ENCODE measurements around the gene ST3GAL3. TPM values are rescaled to one million over a fixed set of nuclear protein-coding genes. Genes with fewer than 3 reads are reported as not detected.

The ST3GAL3 gene
- total RNA-seq, 1 donor from 2014 or later = 13.6 TPM

DNA sequence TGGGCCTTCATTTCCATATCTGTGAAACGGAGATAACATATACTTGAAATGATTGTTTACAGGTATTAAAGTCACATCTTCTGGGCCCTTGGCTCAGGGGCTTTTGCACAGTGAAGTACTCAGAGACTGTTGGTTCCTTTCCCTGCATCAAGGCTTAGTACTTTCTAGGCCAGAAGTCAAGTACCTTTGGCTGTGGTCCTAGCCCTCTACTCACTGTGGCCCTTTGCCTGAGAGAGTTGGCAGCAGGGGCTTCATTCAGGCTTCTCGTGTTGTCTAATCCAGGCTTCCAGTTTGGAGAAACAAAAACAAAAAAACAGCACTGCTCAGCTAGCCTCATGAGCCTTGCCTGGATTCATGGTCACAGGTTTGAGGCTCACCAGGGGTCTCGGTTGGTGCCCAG lies 254.4 kb downstream of the ST3GAL3 start:
- H3K79me2 ChIP-seq (ENCODE audit: low read depth) = no peaks in the 10 kb centered on the region
- Mint-ChIP-seq H3K4me3 (no peak overlapping the region), H3K27ac (no peak overlapping the region), H3K4me1 (no peaks in the 10 kb centered on the region), H3K9me3 (no peaks in the 10 kb centered on the region), H3K36me3 (peaks cover 15% of the 10 kb centered on the region), H3K27me3 (ENCODE audit: insufficient read depth, low read depth) (no peaks in the 10 kb centered on the region)
- no peak overlapping the region for H2AFZ ChIP-seq (replicated peaks)
- no peak overlapping the region for H3K4me3 ChIP-seq
- no peak overlapping the region for H3K4me2 ChIP-seq
- H3K9ac ChIP-seq = no peak overlapping the region
- TF ChIP-seq EZH2phosphoT487 (IDR thresholded peaks at IDR 0.05) = no peak
- no peak for TF ChIP-seq CTCF (IDR thresholded peaks at IDR 0.05)
- no peak for TF ChIP-seq EZH2 (IDR thresholded peaks at IDR 0.05)
- H3K4me1 ChIP-seq = no peaks in the 10 kb centered on the region
- H3K27ac ChIP-seq = no peak overlapping the region
- no peaks in the 10 kb centered on the region for H4K20me1 ChIP-seq (ENCODE audit: low read depth)
- H3F3A ChIP-seq (ENCODE audit: low read depth) = no peaks in the 10 kb centered on the region
- no peaks in the 10 kb centered on the region for H3K36me3 ChIP-seq
- H3K9me3 ChIP-seq (ENCODE audit: low read depth) = no peaks in the 10 kb centered on the region
- DNase-seq (ENCODE audit: low spot score) = no peak
- no peaks in the 10 kb centered on the region for H3K27me3 ChIP-seq

DNA sequence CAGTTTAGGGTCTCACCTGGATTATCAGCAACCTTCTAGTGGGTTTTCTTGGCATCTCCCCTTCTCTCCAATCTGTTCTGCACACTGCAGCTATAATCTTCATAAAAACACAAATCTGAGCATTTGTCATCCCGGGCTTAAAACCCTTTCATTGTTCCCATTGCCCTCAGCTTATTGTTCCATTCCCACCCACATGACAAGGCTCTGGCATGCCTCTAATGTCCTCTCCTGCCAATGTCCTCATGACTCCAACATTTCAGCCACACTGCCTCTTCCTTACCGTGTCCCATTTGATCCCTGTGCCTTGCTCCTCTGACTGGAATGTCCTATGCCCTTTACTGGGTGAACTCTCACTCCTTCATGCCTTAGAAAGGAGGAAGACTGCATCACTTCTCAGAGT lies 255.0 kb downstream of the ST3GAL3 start:
- Mint-ChIP-seq H3K27me3 (ENCODE audit: insufficient read depth, low read depth) (no peaks in the 10 kb centered on the region), H3K9me3 (no peaks in the 10 kb centered on the region), H3K36me3 (peaks cover 9% of the 10 kb centered on the region), H3K4me1 (no peaks in the 10 kb centered on the region), H3K4me3 (no peak overlapping the region), H3K27ac (no peak overlapping the region)
- no peak overlapping the region for H3K27ac ChIP-seq
- no peak for DNase-seq (ENCODE audit: low spot score)
- no peaks in the 10 kb centered on the region for H3K27me3 ChIP-seq
- no peak overlapping the region for H3K4me3 ChIP-seq
- H3K9ac ChIP-seq = no peak overlapping the region
- H2AFZ ChIP-seq (replicated peaks) = no peak overlapping the region
- no peaks in the 10 kb centered on the region for H4K20me1 ChIP-seq (ENCODE audit: low read depth)
- no peaks in the 10 kb centered on the region for H3K36me3 ChIP-seq
- H3F3A ChIP-seq (ENCODE audit: low read depth) = no peaks in the 10 kb centered on the region
- no peaks in the 10 kb centered on the region for H3K9me3 ChIP-seq (ENCODE audit: low read depth)
- no peak overlapping the region for H3K4me2 ChIP-seq
- no peaks in the 10 kb centered on the region for H3K79me2 ChIP-seq (ENCODE audit: low read depth)
- H3K4me1 ChIP-seq = no peaks in the 10 kb centered on the region
- TF ChIP-seq CTCF (IDR thresholded peaks at IDR 0.05) = no peak

DNA sequence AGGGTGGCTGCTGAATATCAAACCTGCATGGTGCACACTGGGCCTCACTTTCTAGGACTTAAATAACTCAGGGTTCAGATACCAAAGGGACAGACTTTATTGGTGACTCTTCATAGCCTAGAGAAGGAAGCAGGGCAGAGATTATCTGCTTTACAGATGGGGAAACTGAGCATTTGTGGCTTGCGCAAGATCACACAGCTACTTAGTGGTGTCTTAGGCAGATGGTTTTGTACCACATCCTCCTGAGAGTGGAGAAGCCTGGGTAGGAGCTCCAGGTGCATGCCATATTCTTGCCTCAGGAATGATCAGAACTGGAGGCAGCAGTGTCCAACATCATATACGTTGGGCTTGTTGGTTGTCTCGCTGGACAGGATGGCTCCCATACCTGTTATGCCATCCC lies 255.7 kb downstream of the ST3GAL3 start:
- no peaks in the 10 kb centered on the region for H3K79me2 ChIP-seq (ENCODE audit: low read depth)
- no peak overlapping the region for H3K4me3 Mint-ChIP-seq
- no peak for DNase-seq (ENCODE audit: low spot score)
- no peak overlapping the region for H3K4me2 ChIP-seq
- no peak overlapping the region for H3K27ac ChIP-seq
- no peak overlapping the region for H2AFZ ChIP-seq (replicated peaks)
- no peak overlapping the region for H3K27ac Mint-ChIP-seq
- no peaks in the 10 kb centered on the region for H3K36me3 ChIP-seq
- TF ChIP-seq EZH2 (IDR thresholded peaks at IDR 0.05) = no peak
- TF ChIP-seq EZH2phosphoT487 (IDR thresholded peaks at IDR 0.05) = no peak
- no peak for TF ChIP-seq CTCF (IDR thresholded peaks at IDR 0.05)
- H3K27me3 ChIP-seq = no peaks in the 10 kb centered on the region
- H3K4me3 ChIP-seq = no peak overlapping the region
- H3K4me1 ChIP-seq = no peaks in the 10 kb centered on the region
- H3K27me3 Mint-ChIP-seq (ENCODE audit: insufficient read depth, low read depth) = no peaks in the 10 kb centered on the region
- H3K4me1 Mint-ChIP-seq = no peaks in the 10 kb centered on the region
- no peaks in the 10 kb centered on the region for H3K9me3 Mint-ChIP-seq
- no peaks in the 10 kb centered on the region for H3F3A ChIP-seq (ENCODE audit: low read depth)
- H3K9ac ChIP-seq = no peak overlapping the region
- no peaks in the 10 kb centered on the region for H4K20me1 ChIP-seq (ENCODE audit: low read depth)
- H3K9me3 ChIP-seq (ENCODE audit: low read depth) = no peaks in the 10 kb centered on the region
- H3K36me3 Mint-ChIP-seq = peaks cover 12% of the 10 kb centered on the region

DNA sequence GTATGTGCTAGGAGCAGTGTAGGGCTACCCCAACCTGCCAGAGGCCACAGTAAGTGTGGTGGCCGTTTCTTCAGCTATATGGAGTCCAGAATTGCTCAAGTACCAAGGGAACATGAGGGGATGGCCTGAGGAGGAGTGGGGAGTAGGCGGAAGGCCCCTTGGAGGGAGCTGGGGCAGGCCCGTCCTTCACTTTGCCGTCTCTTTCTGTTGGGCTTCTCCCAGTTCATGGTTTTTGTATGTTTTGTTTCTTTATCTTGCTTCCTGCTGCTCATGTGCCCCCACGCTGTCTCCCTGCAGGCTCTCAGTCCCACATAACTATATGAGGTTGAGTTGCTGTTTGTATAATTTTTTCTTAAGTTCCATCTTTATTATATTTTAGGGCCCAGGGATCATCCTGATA lies 256.6 kb downstream of the ST3GAL3 start:
- Mint-ChIP-seq H3K4me3 (no peak overlapping the region), H3K36me3 (peaks cover 12% of the 10 kb centered on the region), H3K27ac (no peak overlapping the region), H3K9me3 (no peaks in the 10 kb centered on the region), H3K4me1 (no peaks in the 10 kb centered on the region), H3K27me3 (ENCODE audit: insufficient read depth, low read depth) (no peaks in the 10 kb centered on the region)
- no peak overlapping the region for H2AFZ ChIP-seq (replicated peaks)
- TF ChIP-seq EZH2 (IDR thresholded peaks at IDR 0.05) = no peak
- no peak for TF ChIP-seq CTCF (IDR thresholded peaks at IDR 0.05)
- TF ChIP-seq EZH2phosphoT487 (IDR thresholded peaks at IDR 0.05) = no peak
- no peak overlapping the region for H3K9ac ChIP-seq
- no peaks in the 10 kb centered on the region for H3K4me1 ChIP-seq
- H3K27me3 ChIP-seq = no peaks in the 10 kb centered on the region
- no peak overlapping the region for H3K4me2 ChIP-seq
- DNase-seq (ENCODE audit: low spot score) = no peak
- no peaks in the 10 kb centered on the region for H3K9me3 ChIP-seq (ENCODE audit: low read depth)
- no peak overlapping the region for H3K4me3 ChIP-seq
- peaks cover 5% of the 10 kb centered on the region for H3F3A ChIP-seq (ENCODE audit: low read depth)
- H4K20me1 ChIP-seq (ENCODE audit: low read depth) = no peaks in the 10 kb centered on the region
- H3K79me2 ChIP-seq (ENCODE audit: low read depth) = no peaks in the 10 kb centered on the region
- no peak overlapping the region for H3K27ac ChIP-seq
- no peaks in the 10 kb centered on the region for H3K36me3 ChIP-seq
